Activated naive CD4-positive, alpha-beta T cell treated with anti-CD3 and anti-CD28 coated beads for 36 hours (primary cell): ENCODE results near the gene HOXB4. TPM values are rescaled to one million over a fixed set of nuclear protein-coding genes. Genes with fewer than 3 reads are reported as not detected.

Source experiments
- CTCF ChIA-PET: fragments of 350-600 bp; sonication (Branson Sonifier 250); formaldehyde crosslinking; loops from one replicate; lab custom pipeline; 2021; ENCODE audit warnings: antibody characterized with exemption; lab: Charles Lee
- DNase-seq: peaks from one replicate; pipeline ENCODE4 v3.0.0-alpha.2; 2020
- H3K27ac Mint-ChIP-seq: one replicate; pipeline ENCODE4 v1.8.0; 2021; ENCODE audit warnings: mild to moderate bottlenecking, mixed read lengths
- H3K27me3 Mint-ChIP-seq: one replicate; pipeline ENCODE4 v1.8.0; 2021; ENCODE audit warnings: low read depth, mixed read lengths
- H3K36me3 Mint-ChIP-seq: one replicate; pipeline ENCODE4 v1.8.0; 2021; ENCODE audit warnings: low read depth, mixed read lengths
- H3K4me1 Mint-ChIP-seq: one replicate; pipeline ENCODE4 v1.8.0; 2021; ENCODE audit warnings: low read depth, mixed read lengths
- H3K4me3 Mint-ChIP-seq: one replicate; pipeline ENCODE4 v1.8.0; 2021; ENCODE audit warnings: mild to moderate bottlenecking, moderate library complexity, mixed read lengths
- H3K9me3 Mint-ChIP-seq: one replicate; pipeline ENCODE4 v1.8.0; 2021; ENCODE audit warnings: mixed read lengths
- intact Hi-C: fragments of 100-400 bp; cut with micrococcal nuclease; formaldehyde crosslinking; loops from one replicate; pipeline ENCODE4 v1.15.1; 2023
- total RNA-seq, 2 experiments: library from RNA; stranded (reverse); gene quantifications; one replicate each; pipeline ENCODE4 v1.2.3, GENCODE V29; 2021

Gene HOXB4
- total RNA-seq, 2 experiments from 2014 or later, result 2.3 to 2.5 TPM

DNA sequence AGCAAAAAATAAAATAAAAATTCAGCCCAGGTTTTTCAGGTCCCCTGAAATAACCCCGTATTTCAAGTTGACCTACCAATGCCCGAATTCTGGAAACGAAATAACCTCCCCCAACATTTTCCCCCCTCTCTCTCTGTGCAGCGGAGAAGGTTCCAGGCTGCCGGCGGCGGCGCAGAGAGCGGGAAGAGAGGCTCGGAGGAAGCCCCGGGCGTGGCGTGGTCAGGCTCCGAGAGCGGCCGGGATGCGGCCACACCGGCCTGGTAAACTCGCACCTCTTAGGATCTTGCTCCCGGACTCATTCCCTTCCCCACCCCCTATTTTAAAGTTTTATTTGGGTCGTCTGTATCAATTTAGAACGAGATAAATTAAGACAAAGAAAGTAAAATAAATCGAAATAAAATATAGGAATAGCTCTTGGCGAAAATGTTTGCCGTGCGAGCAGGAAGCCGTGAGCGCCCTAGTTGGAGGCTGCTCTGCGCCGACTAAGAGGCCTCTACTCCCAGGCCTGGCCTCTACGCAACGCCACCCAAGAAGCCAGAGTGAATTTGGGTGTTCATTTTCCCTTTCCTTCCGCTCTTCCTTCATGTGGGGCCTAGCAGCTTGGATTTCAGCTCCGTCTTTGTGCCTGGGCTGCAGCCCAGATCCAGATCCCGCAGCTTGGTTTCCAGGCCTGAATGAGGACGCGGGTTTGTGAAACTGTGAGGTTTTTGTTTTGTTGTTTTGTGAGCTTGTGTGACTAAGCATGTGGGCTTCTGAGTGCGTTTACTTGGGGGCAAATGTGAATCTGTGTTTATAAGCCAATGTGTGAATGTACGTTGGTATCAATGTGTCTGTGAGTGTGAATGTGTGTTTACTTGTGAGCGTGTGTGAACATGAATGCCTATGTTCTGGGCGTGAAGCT, 28.1 kb upstream of the HOXB4 start:
- H3K36me3 Mint-ChIP-seq, result no peaks in the 10 kb centered on the region
- H3K4me3 Mint-ChIP-seq, result no peak overlapping the region
- intact Hi-C loops, result no loop called here
- H3K9me3 Mint-ChIP-seq, result no peaks in the 10 kb centered on the region
- peaks cover 22% of the 10 kb centered on the region for H3K4me1 Mint-ChIP-seq
- peaks cover 76% of the 10 kb centered on the region for H3K27me3 Mint-ChIP-seq
- H3K27ac Mint-ChIP-seq, result no peak overlapping the region
- CTCF ChIA-PET, result interaction anchor here (1.0 to 3.3 kb wide), 5 partner anchors 10 to 30 kb away, joined by 3 to 15 read pairs (median 5); partner anchors contain the start of genes HOXB5, HOXB8 and HOXB9
- DNase-seq, result no peak

DNA sequence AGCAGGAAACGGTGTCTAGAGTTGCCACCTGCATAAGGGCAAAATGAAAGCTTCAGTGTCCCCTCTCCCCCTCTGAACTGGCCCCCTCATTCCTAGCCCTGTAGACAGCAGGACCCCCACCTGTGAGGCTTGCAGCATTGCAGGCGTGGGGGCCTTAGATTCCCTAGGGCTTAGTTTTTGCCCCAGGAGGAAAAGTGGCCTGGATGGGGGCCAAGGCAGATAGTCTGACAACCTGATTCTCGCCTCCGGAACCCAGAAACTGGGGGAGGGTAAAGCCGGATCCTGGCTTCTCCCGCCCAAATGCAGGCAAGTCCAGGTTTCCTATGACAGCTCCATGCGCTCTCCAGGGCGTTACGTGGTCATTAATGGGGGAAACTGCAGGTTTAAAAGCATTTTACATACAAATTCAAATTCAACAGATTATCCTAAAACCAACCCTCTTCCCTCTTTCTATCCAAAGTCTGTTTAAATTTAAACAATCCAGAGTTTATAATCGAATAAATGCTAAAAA, 27.3 kb upstream of the HOXB4 start:
- Mint-ChIP-seq H3K4me1 (peaks cover 18% of the 10 kb centered on the region), H3K36me3 (no peaks in the 10 kb centered on the region), H3K27ac (no peak overlapping the region), H3K27me3 (peaks cover 79% of the 10 kb centered on the region), H3K4me3 (no peak overlapping the region), H3K9me3 (no peaks in the 10 kb centered on the region)
- intact Hi-C loops, result no loop called here
- no peak for DNase-seq
- CTCF ChIA-PET, result interaction anchor here (1.0 kb wide), 2 partner anchors 13 to 31 kb away, joined by 5 read pairs; no protein-coding TSS in a partner anchor

- no peaks in the 10 kb centered on the region for H3K36me3 Mint-ChIP-seq
- H3K9me3 Mint-ChIP-seq, result no peaks in the 10 kb centered on the region
- H3K27ac Mint-ChIP-seq, result no peak within 1 kb of the TSS
- DNase-seq, result no peak
- peaks cover 18% of the 10 kb centered on the region for H3K4me1 Mint-ChIP-seq
- peaks cover 84% of the 10 kb centered on the region for H3K27me3 Mint-ChIP-seq
- peak within 1 kb of the TSS; percentile 10 for H3K4me3 Mint-ChIP-seq
- intact Hi-C loops, result no loop called here
- CTCF ChIA-PET, result interaction anchor here (1.0 kb wide), 1 partner anchor 13 kb away, joined by 5 read pairs; no protein-coding TSS in a partner anchor
These were observed 26.7 kb upstream of the HOXB4 start, which contains the start of gene HOXB6 for GRCh38 chr17:48604770-48605329. Gene HOXB6 (minus strand): TSS chr17:48604986. CDS start chr17:48598150, 6,836 bp downstream.

DNA sequence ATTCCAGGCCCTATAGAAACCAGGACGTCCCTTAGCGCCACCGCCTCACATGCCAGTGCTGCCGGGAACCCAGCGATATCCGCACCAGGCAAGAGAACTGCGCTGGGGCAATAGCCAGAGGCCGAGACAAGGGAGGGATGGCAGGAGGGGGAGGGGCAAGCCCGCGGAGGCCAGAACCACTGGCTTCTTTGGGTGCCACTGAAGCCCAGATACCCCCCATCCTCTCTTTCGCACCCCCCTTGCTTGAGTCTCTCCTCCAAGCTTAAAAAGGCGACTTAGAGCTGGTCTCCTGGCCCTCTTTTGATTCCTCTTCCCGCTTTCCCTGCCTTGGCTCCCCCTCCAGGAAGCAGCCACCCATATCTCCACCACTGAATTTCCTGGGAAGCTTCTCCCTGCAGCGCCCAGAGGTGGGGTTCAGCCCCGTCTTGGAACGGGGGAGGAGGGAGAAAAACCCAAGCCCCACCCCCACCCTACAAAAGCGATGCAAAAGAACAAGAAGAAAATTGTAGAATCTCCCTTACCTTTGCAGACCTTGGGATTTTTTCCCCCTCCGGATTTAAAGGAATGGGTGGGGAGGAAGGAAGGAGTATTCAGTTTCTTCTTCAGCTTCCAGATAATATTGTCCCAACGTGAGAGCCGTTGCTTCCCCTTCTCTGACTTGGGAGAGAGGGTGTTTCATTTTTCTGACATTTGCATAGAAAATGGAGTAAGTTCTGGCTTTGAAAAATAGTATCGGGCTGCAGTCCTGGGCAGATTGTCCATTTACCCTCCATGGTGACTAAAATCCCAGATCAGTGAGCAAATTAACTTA, 26.0 kb upstream of the HOXB4 start:
- H3K27me3 Mint-ChIP-seq, result peaks cover 84% of the 10 kb centered on the region
- peaks cover 18% of the 10 kb centered on the region for H3K4me1 Mint-ChIP-seq
- no peaks in the 10 kb centered on the region for H3K36me3 Mint-ChIP-seq
- intact Hi-C loops, result no loop called here
- DNase-seq, result no peak
- H3K4me3 Mint-ChIP-seq, result no peak overlapping the region
- CTCF ChIA-PET, result interaction anchor here (0.7 to 1.0 kb wide), 2 partner anchors 14 to 16 kb away, joined by 5 read pairs; no protein-coding TSS in a partner anchor
- H3K9me3 Mint-ChIP-seq, result no peaks in the 10 kb centered on the region
- H3K27ac Mint-ChIP-seq, result no peak overlapping the region

DNA sequence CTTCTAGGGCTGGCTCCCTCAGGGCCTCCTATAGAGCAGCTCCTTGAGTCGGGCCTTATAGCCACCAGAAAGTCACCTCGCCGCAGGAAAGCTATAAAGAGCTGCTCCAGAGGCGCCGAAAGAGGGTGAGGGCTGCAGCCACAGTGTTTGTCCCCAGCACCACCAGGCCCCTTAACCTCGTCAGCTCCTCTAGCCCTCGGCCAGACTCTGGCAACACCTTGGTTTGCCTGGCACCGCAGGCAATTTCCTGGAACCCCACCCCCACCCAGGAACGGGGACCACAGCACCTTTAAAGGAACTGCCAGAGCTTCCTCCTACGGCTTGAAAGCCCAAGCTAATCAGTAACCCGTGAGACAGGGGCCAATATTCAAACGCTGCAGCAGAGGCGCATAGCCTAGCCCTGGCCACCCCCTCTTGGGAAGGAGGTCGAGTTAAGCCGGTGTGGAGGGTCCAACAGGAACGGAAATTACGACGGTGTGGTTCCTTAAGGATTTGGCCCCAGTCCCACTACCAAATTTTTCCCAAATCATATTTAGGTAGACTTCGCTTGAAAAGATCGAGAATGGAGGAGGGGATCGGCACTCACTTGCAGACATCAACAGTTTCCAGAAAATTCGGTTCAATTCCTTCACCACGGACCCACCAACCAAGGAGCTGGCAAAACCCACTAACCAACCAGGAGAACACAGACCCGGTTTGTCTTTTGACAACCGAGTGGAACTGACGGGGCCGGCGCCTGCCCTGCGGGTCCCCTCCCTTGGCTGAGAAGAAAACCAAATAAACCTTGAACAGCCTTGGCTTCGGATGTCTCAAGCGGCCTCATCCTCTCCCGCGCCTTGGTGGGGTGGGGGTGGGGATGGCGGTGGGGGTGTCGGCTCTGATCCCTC, 23.6 kb upstream of the HOXB4 start:
- peaks cover 33% of the 10 kb centered on the region for H3K4me1 Mint-ChIP-seq
- H3K4me3 Mint-ChIP-seq, result no peak overlapping the region
- CTCF ChIA-PET, result interaction anchor here (0.5 to 1.8 kb wide), 8 partner anchors 8 to 342 kb away, joined by 3 to 10 read pairs (median 3); no protein-coding TSS in a partner anchor
- peaks cover 88% of the 10 kb centered on the region for H3K27me3 Mint-ChIP-seq
- intact Hi-C loops, result no loop called here
- H3K27ac Mint-ChIP-seq, result no peak overlapping the region
- no peak for DNase-seq
- H3K36me3 Mint-ChIP-seq, result no peaks in the 10 kb centered on the region
- H3K9me3 Mint-ChIP-seq, result no peaks in the 10 kb centered on the region

- Mint-ChIP-seq H3K36me3 (no peaks in the 10 kb centered on the region), H3K27ac (no peak overlapping the region), H3K4me3 (no peak overlapping the region), H3K9me3 (no peaks in the 10 kb centered on the region), H3K4me1 (peaks cover 39% of the 10 kb centered on the region), H3K27me3 (peaks cover 89% of the 10 kb centered on the region)
- DNase-seq, result no peak
- CTCF ChIA-PET, result interaction anchor here (0.5 to 1.8 kb wide), 8 partner anchors 8 to 285 kb away, joined by 3 to 10 read pairs (median 3); no protein-coding TSS in a partner anchor
- intact Hi-C loops, result no loop called here
These were observed 23.0 kb upstream of the HOXB4 start for GRCh38 chr17:48601207-48601538.

DNA sequence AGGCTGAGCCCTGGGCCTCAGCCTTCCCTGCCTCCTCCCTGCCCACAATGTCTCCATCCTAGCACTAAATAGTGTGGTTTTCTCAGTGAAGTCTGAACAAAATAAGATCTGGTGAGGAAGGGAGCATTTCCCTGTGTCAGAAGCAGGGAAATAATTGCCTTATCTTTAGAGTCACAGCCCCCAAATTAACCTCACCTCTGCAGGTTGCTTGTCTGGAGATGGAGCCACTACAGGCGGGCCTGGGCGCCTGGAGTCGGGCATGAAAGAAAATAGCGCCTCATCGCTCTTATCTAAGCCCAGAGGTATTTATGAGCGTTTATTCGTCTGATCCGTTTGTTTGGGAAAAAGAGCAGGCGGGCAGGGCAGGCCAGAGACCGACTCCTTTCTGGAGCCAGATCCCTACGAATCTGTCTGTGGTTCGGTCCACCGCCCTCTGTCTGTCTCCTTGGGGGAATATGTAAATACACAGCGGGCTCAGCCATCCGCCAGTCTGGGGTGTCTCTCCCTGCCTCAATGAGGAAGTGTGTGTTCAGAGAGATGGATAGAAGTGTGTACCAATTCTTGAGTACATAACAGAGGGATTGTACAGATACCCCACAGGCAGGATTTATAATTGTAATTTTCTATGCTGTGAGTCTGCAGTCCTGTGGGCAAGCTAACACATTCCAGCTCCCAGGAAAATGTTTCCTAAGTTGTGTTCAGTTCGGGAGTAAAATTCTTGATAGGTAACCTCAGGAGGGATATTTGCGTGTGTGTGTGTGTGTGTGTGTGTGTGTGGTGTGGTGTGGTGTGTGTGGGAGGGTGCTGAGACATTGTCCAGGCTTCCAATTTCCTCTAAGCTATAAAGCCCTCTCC, 22.3 kb upstream of the HOXB4 start:
- Mint-ChIP-seq H3K27ac (no peak overlapping the region), H3K4me3 (no peak overlapping the region), H3K27me3 (peaks cover 90% of the 10 kb centered on the region), H3K9me3 (no peaks in the 10 kb centered on the region), H3K4me1 (peaks cover 41% of the 10 kb centered on the region), H3K36me3 (no peaks in the 10 kb centered on the region)
- CTCF ChIA-PET, result interaction anchor here (0.5 to 1.8 kb wide), 6 partner anchors 13 to 285 kb away, joined by 3 to 10 read pairs (median 4); no protein-coding TSS in a partner anchor
- intact Hi-C loops, result no loop called here
- DNase-seq, result no peak

GRCh38 chr17:48599354-48599753, 21.2 kb upstream of the HOXB4 start:
- Mint-ChIP-seq H3K9me3 (no peaks in the 10 kb centered on the region), H3K36me3 (no peaks in the 10 kb centered on the region), H3K27me3 (peaks cover 90% of the 10 kb centered on the region), H3K4me1 (peaks cover 37% of the 10 kb centered on the region), H3K4me3 (no peak overlapping the region), H3K27ac (no peak overlapping the region)
- DNase-seq, result no peak
- CTCF ChIA-PET, result interaction anchor here (1.0 kb wide), 1 partner anchor 14 kb away, joined by 3 read pairs; no protein-coding TSS in a partner anchor
- intact Hi-C loops, result no loop called here

DNA sequence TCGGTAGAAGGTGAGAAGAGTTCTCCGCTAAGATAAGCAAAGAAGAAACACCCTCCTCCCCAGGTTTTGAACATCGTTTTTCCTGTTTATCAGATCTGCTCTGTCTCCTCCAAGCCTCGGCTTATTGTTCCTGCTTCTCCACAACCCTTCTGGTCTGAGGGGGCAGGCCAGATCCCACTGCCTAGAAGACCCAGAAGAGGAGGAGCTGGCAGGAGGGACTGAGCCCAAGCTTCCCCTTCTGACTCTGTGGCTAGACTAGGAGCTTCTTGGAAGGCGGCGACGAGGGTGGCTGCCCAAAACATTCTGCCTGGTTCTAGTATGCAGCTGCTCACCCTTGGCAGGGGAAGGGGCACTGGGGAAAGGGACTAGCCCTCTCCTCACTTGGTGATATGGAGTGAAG, 20.6 kb upstream of the HOXB4 start:
- peaks cover 36% of the 10 kb centered on the region for H3K4me1 Mint-ChIP-seq
- CTCF ChIA-PET, result interaction anchor here (0.5 to 1.0 kb wide), 2 partner anchors 14 to 64 kb away, joined by 3 to 4 read pairs; no protein-coding TSS in a partner anchor
- intact Hi-C loops, result no loop called here
- H3K36me3 Mint-ChIP-seq, result no peaks in the 10 kb centered on the region
- no peak overlapping the region for H3K4me3 Mint-ChIP-seq
- H3K27me3 Mint-ChIP-seq, result peaks cover 88% of the 10 kb centered on the region
- no peak overlapping the region for H3K27ac Mint-ChIP-seq
- H3K9me3 Mint-ChIP-seq, result no peaks in the 10 kb centered on the region
- no peak for DNase-seq
